Activated CD8-positive, alpha-beta T cell treated with anti-CD3 and anti-CD28 coated beads for 36 hours (primary cell): ENCODE results near the gene ANKRD22. TPM values are rescaled to one million over a fixed set of nuclear protein-coding genes. Genes with fewer than 3 reads are reported as not detected.

ENCODE experiments used
- ATAC-seq: fragments of 200-7000 bp; cut with Tn5 transposase; one replicate; pipeline ENCODE4 v1.10.0; 2021; ENCODE audit warnings: mild to moderate bottlenecking, moderate library complexity
- CTCF ChIA-PET: fragments of 350-600 bp; sonication (Branson Sonifier 250); formaldehyde crosslinking; loops from one replicate; lab custom pipeline; 2021; ENCODE audit warnings: antibody characterized with exemption; lab: Charles Lee
- POLR2A ChIA-PET: fragments of 350-600 bp; sonication (Branson Sonifier 250); formaldehyde crosslinking; loops from one replicate; lab custom pipeline; 2021; ENCODE audit warnings: antibody characterized with exemption; lab: Charles Lee
- DNase-seq: peaks from one replicate; pipeline ENCODE4 v3.0.0-alpha.2; 2020
- H3K27ac Mint-ChIP-seq: one replicate; pipeline ENCODE4 v1.8.0; 2021; ENCODE audit warnings: mild to moderate bottlenecking, mixed read lengths
- H3K27me3 Mint-ChIP-seq: one replicate; pipeline ENCODE4 v1.8.0; 2021; ENCODE audit warnings: mixed read lengths
- H3K36me3 Mint-ChIP-seq: one replicate; pipeline ENCODE4 v1.8.0; 2021; ENCODE audit warnings: low read depth, mixed read lengths
- H3K4me1 Mint-ChIP-seq: one replicate; pipeline ENCODE4 v1.8.0; 2021; ENCODE audit warnings: low read depth, mixed read lengths
- H3K4me3 Mint-ChIP-seq: one replicate; pipeline ENCODE4 v1.8.0; 2021; ENCODE audit warnings: mild to moderate bottlenecking, moderate library complexity, mixed read lengths
- H3K9me3 Mint-ChIP-seq: one replicate; pipeline ENCODE4 v1.8.0; 2021; ENCODE audit warnings: mixed read lengths
- CTCF ChIP-seq: fragments of 200-600 bp; IDR thresholded peaks from one replicate; pipeline ENCODE4 v1.8.0; 2022; ENCODE audit warnings: antibody characterized with exemption, mild to moderate bottlenecking
- intact Hi-C: fragments of 100-400 bp; cut with micrococcal nuclease; formaldehyde crosslinking; loops from one replicate; pipeline ENCODE4 v1.10.0; 2022
- total RNA-seq, 2 experiments: library from RNA; stranded (reverse); gene quantifications; one replicate each; pipeline ENCODE4 v1.2.3, GENCODE V29; 2021

ANKRD22 gene
- total RNA-seq, 2 experiments from 2014 or later = not detected

- no peak for ATAC-seq
- ChIA-PET POLR2A (no interaction called here), CTCF (no interaction called here)
- Mint-ChIP-seq H3K27me3 (peaks cover 6% of the 10 kb centered on the region), H3K9me3 (peaks cover 3% of the 10 kb centered on the region), H3K4me3 (no peak overlapping the region), H3K4me1 (peaks cover 30% of the 10 kb centered on the region), H3K27ac (no peak overlapping the region), H3K36me3 (no peaks in the 10 kb centered on the region)
- DNase-seq = no peak
- intact Hi-C loops = no loop called here
- TF ChIP-seq CTCF = no peak
Measured at GRCh38 chr10:88794731-88795130, 56.9 kb downstream of the ANKRD22 start.

- no peak for TF ChIP-seq CTCF
- no peak overlapping the region for H3K4me3 Mint-ChIP-seq
- CTCF ChIA-PET = interaction anchor here (0.6 kb wide), 1 partner anchor 118 kb away, joined by 3 read pairs; no protein-coding TSS in a partner anchor
- DNase-seq = no peak
- peaks cover 6% of the 10 kb centered on the region for H3K27me3 Mint-ChIP-seq
- H3K27ac Mint-ChIP-seq = peak overlapping the region; percentile 46
- H3K36me3 Mint-ChIP-seq = no peaks in the 10 kb centered on the region
- ATAC-seq = peak; percentile 80
- H3K9me3 Mint-ChIP-seq = peaks cover 3% of the 10 kb centered on the region
- H3K4me1 Mint-ChIP-seq = peaks cover 30% of the 10 kb centered on the region
- POLR2A ChIA-PET = interaction anchor here (1.3 kb wide), 1 partner anchor 17 kb away, joined by 3 read pairs; no protein-coding TSS in a partner anchor
- intact Hi-C loops = loop anchor here (2.0 kb wide), 1 partner anchor 87 kb away; the partner anchor contains the start of gene LIPK
Measured at GRCh38 chr10:88793712-88794299, 57.8 kb downstream of the ANKRD22 start.

- DNase-seq = no peak
- Mint-ChIP-seq H3K27me3 (peaks cover 3% of the 10 kb centered on the region), H3K4me3 (no peak overlapping the region), H3K4me1 (peaks cover 30% of the 10 kb centered on the region), H3K9me3 (peaks cover 3% of the 10 kb centered on the region), H3K36me3 (no peaks in the 10 kb centered on the region), H3K27ac (no peak overlapping the region)
- ATAC-seq = peak; percentile 28
- ChIA-PET CTCF (interaction anchor here (0.9 to 1.1 kb wide), 2 partner anchors 140 to 210 kb away, joined by 3 read pairs; partner anchors contain the start of gene RNLS), POLR2A (interaction anchor here (1.0 kb wide), 2 partner anchors 12 to 37 kb away, joined by 3 read pairs; no protein-coding TSS in a partner anchor)
- intact Hi-C loops = loop anchor here (2.0 kb wide), 1 partner anchor 86 kb away; the partner anchor contains the start of gene LIPK
- no peak for TF ChIP-seq CTCF
Measured at GRCh38 chr10:88792661-88793060, 59.0 kb downstream of the ANKRD22 start.

GRCh38 chr10:88791924-88792323, 59.7 kb downstream of the ANKRD22 start:
- ChIA-PET CTCF (interaction anchor here (0.8 to 1.1 kb wide), 2 partner anchors 45 to 209 kb away, joined by 3 to 6 read pairs; partner anchors contain the start of gene RNLS), POLR2A (interaction anchor here (1.0 kb wide), 2 partner anchors 13 to 37 kb away, joined by 3 read pairs; no protein-coding TSS in a partner anchor)
- peaks cover 3% of the 10 kb centered on the region for H3K9me3 Mint-ChIP-seq
- DNase-seq = peak; percentile 9
- intact Hi-C loops = loop anchor here (2.0 kb wide), 1 partner anchor 85 kb away; the partner anchor contains the start of gene LIPK
- no peak overlapping the region for H3K4me3 Mint-ChIP-seq
- peak; percentile 41 for ATAC-seq
- peaks cover 30% of the 10 kb centered on the region for H3K4me1 Mint-ChIP-seq
- H3K27me3 Mint-ChIP-seq = peaks cover 1% of the 10 kb centered on the region
- no peaks in the 10 kb centered on the region for H3K36me3 Mint-ChIP-seq
- no peak overlapping the region for H3K27ac Mint-ChIP-seq
- TF ChIP-seq CTCF = peak; percentile 57

GRCh38 chr10:88788924-88789323, 62.7 kb downstream of the ANKRD22 start:
- no peak overlapping the region for H3K4me3 Mint-ChIP-seq
- intact Hi-C loops = no loop called here
- ChIA-PET CTCF (interaction anchor here (1.0 to 1.5 kb wide), 3 partner anchors 37 to 60 kb away, joined by 3 to 5 read pairs (median 3); no protein-coding TSS in a partner anchor), POLR2A (no interaction called here)
- H3K36me3 Mint-ChIP-seq = no peaks in the 10 kb centered on the region
- peaks cover 3% of the 10 kb centered on the region for H3K9me3 Mint-ChIP-seq
- no peak overlapping the region for H3K27ac Mint-ChIP-seq
- DNase-seq = no peak
- H3K4me1 Mint-ChIP-seq = peaks cover 21% of the 10 kb centered on the region
- H3K27me3 Mint-ChIP-seq = no peaks in the 10 kb centered on the region
- TF ChIP-seq CTCF = no peak
- ATAC-seq = no peak
